ENCODE measurements around the gene ICAM4.
A peak's percentile ranks its signal among the peaks of the same experiment; 100 is the strongest.

ICAM4 gene

DNA sequence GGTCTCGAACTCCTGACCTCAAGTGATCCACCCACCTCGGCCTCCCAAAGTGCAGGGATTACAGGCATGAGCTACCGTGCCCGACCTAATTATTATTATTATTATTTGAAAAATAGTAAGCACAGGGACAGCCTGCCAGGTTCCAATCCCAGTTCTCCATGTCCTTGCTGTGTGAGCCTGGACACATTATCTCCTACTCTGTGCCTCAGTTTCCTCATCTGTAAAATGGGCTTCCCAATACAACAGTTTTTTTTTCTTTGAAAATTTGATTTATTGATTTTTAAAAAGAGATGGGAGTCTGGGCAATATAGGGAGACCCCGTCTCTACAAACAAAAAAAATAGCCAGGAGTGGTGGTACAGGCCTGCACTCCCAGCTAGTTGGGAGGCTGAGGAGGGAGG, 19.6 kb downstream of the ICAM4 start:
- DNase-seq (ENCODE audit: low spot score), result no peak
- TF ChIP-seq CTCF (IDR thresholded peaks at IDR 0.05; ENCODE audit: extremely low read depth, missing control alignments), result no peak

- TF ChIP-seq CTCF (IDR thresholded peaks at IDR 0.05; ENCODE audit: extremely low read depth, missing control alignments), result no peak
Observed at GRCh38 chr19:10309423-10309822, 22.7 kb downstream of the ICAM4 start, which contains the start of gene ZGLP1. TSS of gene ZGLP1 (minus strand) at chr19:10309815.

DNA sequence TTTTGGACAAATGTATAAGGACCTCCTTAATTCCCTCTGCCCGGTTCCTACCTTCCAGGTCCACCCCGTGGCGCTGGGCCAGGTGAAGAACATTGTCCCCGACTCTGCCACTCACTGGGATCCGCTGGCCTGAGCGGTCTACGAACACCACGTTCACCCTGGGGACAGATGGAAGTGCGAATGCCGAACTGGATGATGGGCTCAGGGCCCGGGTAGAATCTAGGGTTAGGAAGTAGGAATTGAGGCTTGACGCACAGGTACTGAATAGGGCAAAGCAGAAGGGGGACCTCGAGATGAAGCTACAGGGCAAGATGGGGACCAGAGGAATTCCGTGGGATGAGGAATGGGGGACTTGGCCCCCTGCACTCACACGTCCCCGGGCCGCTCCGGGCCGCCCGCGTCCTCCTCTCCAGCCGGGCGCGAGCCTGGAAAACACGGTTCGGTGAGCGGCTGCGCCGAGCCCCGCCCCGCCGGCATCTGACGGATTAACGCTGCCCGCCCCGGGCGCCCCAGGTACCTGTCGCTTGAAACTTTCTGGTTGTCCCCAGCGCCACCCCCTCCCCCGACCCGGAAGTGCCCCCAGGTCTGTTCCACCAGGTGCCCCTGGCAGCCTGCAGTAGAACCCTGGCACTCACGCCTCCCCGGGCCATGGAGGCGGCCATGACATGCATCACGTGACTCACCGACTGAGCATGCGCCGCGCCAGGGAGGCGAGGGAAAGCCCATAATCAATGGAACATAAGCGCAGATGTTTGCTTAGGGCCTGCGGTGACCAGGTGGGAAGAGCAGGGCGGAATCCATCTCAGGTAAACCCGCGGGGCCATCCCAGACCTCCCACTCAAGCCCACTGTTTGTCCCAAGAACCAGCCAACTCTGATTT, 28.8 kb downstream of the ICAM4 start, which contains the start of gene FDX2:
FDX2 (minus strand) TSS at position 681 of the 880 bp plus-strand sequence; CDS start at position 662, 19 bp downstream.
- TF ChIP-seq CTCF (IDR thresholded peaks at IDR 0.05; ENCODE audit: extremely low read depth, missing control alignments), result no peak
- peak; percentile 97 for DNase-seq (ENCODE audit: low spot score)

More at GRCh38 chr19:10309423-10309822, 22.7 kb downstream of the ICAM4 start, which contains the start of gene ZGLP1:
- no peak for DNase-seq (ENCODE audit: low spot score)

DNA sequence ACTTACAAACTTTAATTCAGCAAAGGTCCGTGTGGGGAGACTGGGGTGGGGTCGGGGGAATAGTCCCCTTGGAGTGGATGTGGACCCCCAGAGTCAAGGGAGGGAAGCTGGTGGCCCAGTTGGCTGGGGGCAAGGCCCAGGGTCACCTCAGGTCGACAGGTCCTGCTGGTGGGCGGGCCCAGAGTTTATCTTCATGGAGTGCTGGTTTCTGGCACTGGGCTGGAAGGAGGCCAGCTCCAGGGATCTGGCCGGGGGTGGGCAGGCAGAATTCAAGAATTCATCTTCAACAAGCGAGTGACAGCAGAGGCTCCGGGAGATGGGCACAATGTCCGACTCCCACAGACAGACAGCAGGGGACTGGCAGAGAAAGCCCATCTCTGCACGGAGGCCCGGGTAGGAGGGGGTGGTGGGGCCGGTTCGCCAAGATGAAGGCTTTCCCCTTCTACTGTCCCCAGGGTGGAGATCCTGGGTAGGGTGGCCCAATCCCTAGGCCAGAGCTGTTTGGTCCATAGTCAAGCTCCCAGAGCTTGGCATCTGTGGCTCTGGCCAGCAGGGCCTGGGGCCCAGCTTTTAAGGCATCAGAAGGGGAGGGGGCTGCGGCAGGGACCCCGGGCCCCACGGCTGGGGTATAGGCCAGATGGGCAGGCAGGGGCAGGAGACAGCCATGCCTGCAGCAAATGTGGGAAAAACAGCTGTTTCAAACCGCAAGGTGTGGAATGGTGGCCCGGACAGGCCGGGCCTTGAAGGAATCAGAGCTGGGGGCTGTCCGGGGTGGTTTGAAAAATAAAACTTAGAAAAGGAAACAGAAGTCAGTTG, 29.7 kb downstream of the ICAM4 start:
- DNase-seq (ENCODE audit: low spot score), result no peak
- no peak for TF ChIP-seq CTCF (IDR thresholded peaks at IDR 0.05; ENCODE audit: extremely low read depth, missing control alignments)

GRCh38 chr19:10317045-10317856, 30.5 kb downstream of the ICAM4 start:
- no peak for TF ChIP-seq CTCF (IDR thresholded peaks at IDR 0.05; ENCODE audit: extremely low read depth, missing control alignments)

GRCh38 chr19:10317857-10318462, 31.2 kb downstream of the ICAM4 start:
- DNase-seq (ENCODE audit: low spot score), result no peak
- no peak for TF ChIP-seq CTCF (IDR thresholded peaks at IDR 0.05; ENCODE audit: extremely low read depth, missing control alignments)

More at GRCh38 chr19:10317045-10317856, 30.5 kb downstream of the ICAM4 start:
- DNase-seq (ENCODE audit: low spot score), result no peak

Data from GM20000 (cell line).